Gastrocnemius medialis (tissue), 4 donors: Measurements from ENCODE around the gene CACUL1.

ENCODE experiments used
- CTCF ChIP-seq, 5 experiments: fragments of 450-650 bp in 3 of 5; fragments of 200-600 bp in 2 of 5; sonication (generic) in 2 of 5; IDR thresholded peaks in 4 of 5; conservative IDR thresholded peaks in 1 of 5; 1 replicate in 4 of 5; 2 replicates in 1 of 5; pipeline ENCODE4 v1.5.1; 2016 to 2019; ENCODE audit warnings: antibody characterized with exemption in 5 of 5, mild to moderate bottlenecking in 3 of 5, moderate library complexity in 3 of 5
- POLR2A ChIP-seq, 2 donors: fragments of 450-650 bp; IDR thresholded peaks; one replicate each; pipeline ENCODE4 v1.6.1; 2017; ENCODE audit warnings: antibody characterized with exemption in 2 of 2, mild to moderate bottlenecking in 2 of 2, moderate library complexity in 2 of 2

- TF ChIP-seq CTCF (IDR thresholded peaks at IDR 0.05 in 4 of 5, conservative IDR thresholded peaks at IDR 0.05 in 1 of 5) (no peak), POLR2A (IDR thresholded peaks at IDR 0.05) (no peak)
Measured at GRCh38 chr10:118771976-118772375, 17.2 kb upstream of the CACUL1 start.
